Suprapubic skin (tissue), 4 donors: Measurements from ENCODE around the gene CAMSAP1. TPM values are rescaled to one million over a fixed set of nuclear protein-coding genes. Genes with fewer than 3 reads are reported as not detected.

Experiments
- DNase-seq, 2 donors: peaks; one replicate each; pipeline ENCODE4 v3.0.0-alpha.2; 2019; ENCODE audit warnings: low spot score in 2 of 2
- H3K27ac ChIP-seq: fragments of 200-600 bp; sonication (generic); one replicate; pipeline ENCODE4 v1.5.1; 2019
- H3K27me3 ChIP-seq: fragments of 200-600 bp; sonication (generic); one replicate; pipeline ENCODE4 v1.5.1; 2019
- H3K36me3 ChIP-seq: fragments of 200-600 bp; sonication (generic); one replicate; pipeline ENCODE4 v1.5.1; 2019
- H3K4me1 ChIP-seq: fragments of 200-600 bp; sonication (generic); one replicate; pipeline ENCODE4 v1.5.1; 2019
- H3K4me3 ChIP-seq: fragments of 200-600 bp; sonication (generic); one replicate; pipeline ENCODE4 v1.5.1; 2019; ENCODE audit warnings: mild to moderate bottlenecking
- H3K9me3 ChIP-seq: fragments of 200-600 bp; sonication (generic); one replicate; pipeline ENCODE4 v1.5.1; 2019
- EP300 ChIP-seq: sonication (generic); formaldehyde crosslinking; IDR thresholded peaks from one replicate; pipeline ENCODE4 v1.6.1; 2017; ENCODE audit warnings: antibody characterized with exemption
- POLR2A ChIP-seq, 2 donors: fragments of 450-650 bp; IDR thresholded peaks; one replicate each; pipeline ENCODE4 v1.6.1; 2017; ENCODE audit warnings: antibody characterized with exemption in 2 of 2, mild to moderate bottlenecking in 2 of 2, moderate library complexity in 2 of 2
- POLR2AphosphoS5 ChIP-seq, 3 donors: sonication (generic); formaldehyde crosslinking; IDR thresholded peaks; one replicate each; pipeline ENCODE4 v1.6.1; 2017; ENCODE audit warnings: antibody characterized with exemption in 3 of 3
- WGBS: methylation state at CpG from one replicate; pipeline ENCODE4 v1.1.5; 2018; 5-methylcytosine and 5-hydroxymethylcytosine counted together
- total RNA-seq, 4 donors: library from RNA; depleted of rRNA; stranded (reverse); fragments of >200 nt; gene quantifications; one replicate each; pipeline ENCODE4 v1.1.0, GENCODE V29; 2016
- TF ChIP-seq, protein P1 (sequence below), 2 donors: fragments of 200-600 bp in 1 of 2; fragments of 450-650 bp in 1 of 2; sonication (generic) in 1 of 2; IDR thresholded peaks; one replicate each; pipeline ENCODE4 v1.5.1; 2016 to 2019; ENCODE audit warnings: antibody characterized with exemption in 2 of 2, mild to moderate bottlenecking in 1 of 2, moderate library complexity in 1 of 2

The CAMSAP1 gene
- total RNA-seq, 4 donors from 2014 or later = 42.0 to 58.3 (median 54.9) TPM

DNA sequence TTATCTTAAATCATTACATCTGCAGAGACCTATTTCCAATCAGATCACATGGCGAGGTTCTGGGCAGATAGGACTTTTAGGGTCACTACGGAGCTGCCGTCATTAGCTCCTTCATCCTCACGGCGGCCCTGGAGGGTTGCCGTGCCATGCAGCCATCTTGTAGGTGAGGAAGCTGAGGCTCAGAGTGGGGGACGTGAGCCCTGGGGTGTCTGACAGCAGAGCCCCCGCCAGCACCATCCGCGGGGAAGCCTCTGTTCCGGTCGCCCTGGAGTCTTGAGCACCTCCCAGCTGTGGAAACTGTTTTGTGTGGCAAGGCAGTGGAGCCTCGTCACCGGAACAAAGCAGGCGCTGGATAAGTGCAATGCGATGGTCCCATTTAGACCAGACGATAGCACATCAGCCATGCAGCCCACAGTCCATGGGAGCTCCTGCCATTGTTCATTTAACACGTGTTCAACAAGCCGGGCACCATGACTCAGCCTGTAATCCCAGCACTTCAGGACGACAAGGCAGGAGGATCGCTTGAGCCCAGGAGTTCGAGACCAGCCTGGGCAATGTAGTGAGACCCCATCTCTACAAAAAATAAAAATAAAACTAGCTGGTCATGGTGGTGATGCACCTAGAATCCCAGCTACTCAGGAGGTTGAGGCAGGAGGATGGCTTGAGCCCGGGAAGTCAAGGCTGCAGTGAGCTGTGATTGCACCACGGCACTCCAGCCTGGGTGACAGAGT, 143.5 kb downstream of the CAMSAP1 start:
- Histone ChIP-seq H3K9me3 (peaks cover 9% of the 10 kb centered on the region), H3K27me3 (peaks cover 35% of the 10 kb centered on the region), H3K27ac (no peak overlapping the region), H3K4me1 (no peaks in the 10 kb centered on the region), H3K4me3 (no peak overlapping the region), H3K36me3 (no peaks in the 10 kb centered on the region)
- TF ChIP-seq EP300 (no peak), POLR2A (IDR thresholded peaks at IDR 0.05) (no peak), POLR2AphosphoS5 (IDR thresholded peaks at IDR 0.05) (no peak)
- TF ChIP-seq, protein P1, sequence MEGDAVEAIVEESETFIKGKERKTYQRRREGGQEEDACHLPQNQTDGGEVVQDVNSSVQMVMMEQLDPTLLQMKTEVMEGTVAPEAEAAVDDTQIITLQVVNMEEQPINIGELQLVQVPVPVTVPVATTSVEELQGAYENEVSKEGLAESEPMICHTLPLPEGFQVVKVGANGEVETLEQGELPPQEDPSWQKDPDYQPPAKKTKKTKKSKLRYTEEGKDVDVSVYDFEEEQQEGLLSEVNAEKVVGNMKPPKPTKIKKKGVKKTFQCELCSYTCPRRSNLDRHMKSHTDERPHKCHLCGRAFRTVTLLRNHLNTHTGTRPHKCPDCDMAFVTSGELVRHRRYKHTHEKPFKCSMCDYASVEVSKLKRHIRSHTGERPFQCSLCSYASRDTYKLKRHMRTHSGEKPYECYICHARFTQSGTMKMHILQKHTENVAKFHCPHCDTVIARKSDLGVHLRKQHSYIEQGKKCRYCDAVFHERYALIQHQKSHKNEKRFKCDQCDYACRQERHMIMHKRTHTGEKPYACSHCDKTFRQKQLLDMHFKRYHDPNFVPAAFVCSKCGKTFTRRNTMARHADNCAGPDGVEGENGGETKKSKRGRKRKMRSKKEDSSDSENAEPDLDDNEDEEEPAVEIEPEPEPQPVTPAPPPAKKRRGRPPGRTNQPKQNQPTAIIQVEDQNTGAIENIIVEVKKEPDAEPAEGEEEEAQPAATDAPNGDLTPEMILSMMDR (IDR thresholded peaks at IDR 0.05) = no peak
- 87% methylated on average over 21 of the region's 24 CpGs for WGBS
- DNase-seq = no peak

DNA sequence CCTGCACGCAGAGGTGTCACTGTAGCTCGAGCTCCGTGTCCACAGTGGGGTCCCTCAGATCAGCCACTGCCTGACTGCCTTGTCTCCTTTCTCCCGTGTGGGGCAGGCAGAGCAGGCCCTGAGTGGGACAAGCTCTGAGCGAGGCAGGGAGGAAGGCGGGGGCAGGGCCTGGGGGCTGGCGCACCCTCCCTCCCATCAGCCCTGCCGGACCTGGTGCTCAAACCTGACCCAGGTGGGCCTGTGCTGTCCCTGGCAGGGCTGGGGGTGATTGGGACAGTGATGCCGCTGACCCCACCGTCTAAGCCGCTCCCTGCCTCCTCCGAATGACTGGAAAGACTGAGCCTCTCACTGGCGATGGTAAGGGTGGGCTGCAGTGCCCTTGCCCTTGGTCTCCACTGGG, 144.4 kb downstream of the CAMSAP1 start:
- no peak for DNase-seq
- peaks cover 9% of the 10 kb centered on the region for H3K9me3 ChIP-seq
- WGBS = 60% methylated on average over 1 of the region's 13 CpGs
- no peak overlapping the region for H3K27ac ChIP-seq
- no peaks in the 10 kb centered on the region for H3K4me1 ChIP-seq
- no peaks in the 10 kb centered on the region for H3K36me3 ChIP-seq
- H3K27me3 ChIP-seq = peaks cover 42% of the 10 kb centered on the region
- no peak overlapping the region for H3K4me3 ChIP-seq
- TF ChIP-seq POLR2A (IDR thresholded peaks at IDR 0.05) (no peak), EP300 (no peak)

DNA sequence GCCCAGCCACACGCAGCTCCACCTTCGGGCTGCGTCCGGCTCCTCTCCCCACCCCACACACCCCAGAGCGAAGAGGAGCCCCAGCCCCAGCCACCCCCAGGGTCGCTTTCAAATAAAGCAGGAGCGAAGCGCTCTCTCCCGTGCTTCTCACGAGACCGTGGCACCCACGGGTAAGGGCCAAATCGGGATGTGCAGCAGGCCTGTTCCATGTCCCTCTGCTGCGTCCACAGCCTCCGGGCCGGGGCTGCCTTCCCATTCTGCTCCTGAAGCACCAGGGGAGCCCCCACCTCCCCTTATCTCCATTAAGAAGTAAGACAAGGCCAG, 145.5 kb downstream of the CAMSAP1 start:
- H3K36me3 ChIP-seq = no peaks in the 10 kb centered on the region
- no peak overlapping the region for H3K4me3 ChIP-seq
- peaks cover 38% of the 10 kb centered on the region for H3K27me3 ChIP-seq
- no peaks in the 10 kb centered on the region for H3K4me1 ChIP-seq
- TF ChIP-seq, protein P1 (IDR thresholded peaks at IDR 0.05) = no peak
- TF ChIP-seq EP300 (no peak), POLR2A (IDR thresholded peaks at IDR 0.05) (no peak), POLR2AphosphoS5 (IDR thresholded peaks at IDR 0.05) (no peak)
- peaks cover 9% of the 10 kb centered on the region for H3K9me3 ChIP-seq
- no peak for DNase-seq
- H3K27ac ChIP-seq = no peak overlapping the region
- WGBS = 82% methylated on average over 16 of the region's 16 CpGs

DNA sequence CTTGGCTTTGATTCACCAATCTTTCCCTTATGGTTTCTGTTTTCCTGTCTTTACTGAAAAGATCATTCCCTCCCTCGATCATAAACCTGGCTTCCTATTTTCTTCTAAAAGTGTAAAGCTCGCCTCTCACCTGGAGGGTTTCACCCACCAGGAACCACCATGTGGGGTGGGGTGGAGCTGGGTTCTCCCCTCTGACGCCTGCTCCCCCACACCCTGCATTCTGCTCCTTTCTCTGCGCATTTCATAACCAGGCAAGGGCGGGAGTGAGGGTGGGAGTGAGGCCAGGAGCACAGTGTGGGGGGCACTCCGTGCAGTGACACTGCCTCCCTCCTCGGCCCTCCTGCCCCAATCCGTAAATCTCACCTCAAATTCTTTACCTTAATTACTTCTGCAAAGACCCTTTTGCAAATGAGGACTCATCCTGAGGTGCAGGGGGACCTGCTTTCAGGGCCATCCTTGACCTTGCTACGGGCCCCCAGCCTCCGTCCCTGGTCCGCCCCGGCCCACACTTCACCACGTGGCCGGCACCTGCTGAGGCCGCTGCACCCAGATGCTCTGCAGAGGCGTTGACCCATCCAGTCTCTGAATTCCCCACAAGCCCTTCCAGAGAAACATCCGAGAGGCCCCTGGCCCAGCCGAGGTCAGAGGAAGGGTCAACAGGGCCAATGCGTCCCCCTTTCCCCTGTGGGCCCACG, 146.0 kb downstream of the CAMSAP1 start:
- no peaks in the 10 kb centered on the region for H3K4me1 ChIP-seq

DNA sequence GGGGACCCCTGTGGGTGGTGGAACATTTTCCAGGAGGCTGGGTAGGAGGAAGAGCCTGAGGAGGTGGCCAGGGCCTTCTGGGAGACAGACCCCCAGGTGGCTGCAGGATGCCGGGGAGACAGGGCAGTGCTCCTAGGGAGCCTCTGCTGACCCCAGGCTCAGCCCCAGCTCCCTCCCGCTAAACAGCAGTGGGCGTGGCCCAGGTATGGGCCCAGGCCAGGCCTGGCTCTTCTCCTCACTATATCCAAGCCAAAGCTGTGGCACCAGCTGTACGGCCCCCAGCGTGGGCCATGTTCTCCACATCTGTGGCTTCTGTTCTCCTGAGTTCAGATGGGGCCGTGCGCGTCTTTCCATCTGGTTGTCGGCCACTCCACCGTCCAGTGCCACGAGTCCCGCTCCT, 146.9 kb downstream of the CAMSAP1 start:
- DNase-seq = no peak
- H3K27ac ChIP-seq = no peak overlapping the region
- H3K36me3 ChIP-seq = no peaks in the 10 kb centered on the region
- no peak overlapping the region for H3K4me3 ChIP-seq
- no peak for TF ChIP-seq EP300
- TF ChIP-seq, protein P1 (IDR thresholded peaks at IDR 0.05) = no peak
- no peak for TF ChIP-seq POLR2AphosphoS5 (IDR thresholded peaks at IDR 0.05)
- TF ChIP-seq POLR2A (IDR thresholded peaks at IDR 0.05) = no peak
- H3K4me1 ChIP-seq = no peaks in the 10 kb centered on the region
- H3K9me3 ChIP-seq = no peaks in the 10 kb centered on the region
- WGBS = 83% methylated on average over 7 of the region's 12 CpGs
- peaks cover 47% of the 10 kb centered on the region for H3K27me3 ChIP-seq

More for the DNA sequence above, 146.0 kb downstream of the CAMSAP1 start:
- no peak for DNase-seq
- Histone ChIP-seq H3K4me3 (no peak overlapping the region), H3K36me3 (no peaks in the 10 kb centered on the region), H3K9me3 (peaks cover 6% of the 10 kb centered on the region), H3K27me3 (peaks cover 43% of the 10 kb centered on the region), H3K27ac (no peak overlapping the region)
- 61% methylated on average over 20 of the region's 20 CpGs for WGBS
- no peak for TF ChIP-seq POLR2A (IDR thresholded peaks at IDR 0.05)
- TF ChIP-seq, protein P1 (IDR thresholded peaks at IDR 0.05) = no peak
- no peak for TF ChIP-seq POLR2AphosphoS5 (IDR thresholded peaks at IDR 0.05)
- no peak for TF ChIP-seq EP300
